GM23338 (cell line): ENCODE measurements around the gene BIRC7. TPM values are rescaled to one million over a fixed set of nuclear protein-coding genes. Genes with fewer than 3 reads are reported as not detected.

Experiments used
- ATAC-seq: fragments of 200-7000 bp; cut with Tn5 transposase; 3 replicates; pipeline ENCODE4 v1.9.1; 2020
- DNase-seq: peaks from one replicate; pipeline ENCODE4 v3.0.0-alpha.2; 2015; ENCODE audit warnings: low spot score
- H2AFZ ChIP-seq: fragments of 200-600 bp; sonication (generic); 2 replicates; pipeline ENCODE4 v1.8.0; 2016; ENCODE audit warnings: antibody characterized with exemption, mild to moderate bottlenecking, moderate library complexity
- H3F3A ChIP-seq: fragments of 200-600 bp; sonication (generic); replicated peaks from 2 replicates; pipeline ENCODE4 v1.8.0; 2017; ENCODE audit warnings: antibody characterized with exemption, mixed run types, low read depth
- H3K27ac ChIP-seq: fragments of 200-600 bp; sonication (generic); 2 replicates; pipeline ENCODE4 v1.6.1; 2016; ENCODE audit warnings: low read depth
- H3K27me3 ChIP-seq: fragments of 200-600 bp; sonication (generic); 2 replicates; pipeline ENCODE4 v1.8.0; 2016; ENCODE audit warnings: mild to moderate bottlenecking, mixed run types, moderate library complexity; ENCODE audit not compliant: insufficient read depth
- H3K36me3 ChIP-seq: fragments of 200-600 bp; sonication (generic); 2 replicates; pipeline ENCODE4 v1.8.0; 2016; ENCODE audit warnings: mild to moderate bottlenecking; ENCODE audit not compliant: insufficient read depth
- H3K4me1 ChIP-seq: fragments of 200-600 bp; sonication (generic); 2 replicates; pipeline ENCODE4 v1.8.0; 2016; ENCODE audit warnings: mild to moderate bottlenecking, moderate library complexity; ENCODE audit not compliant: insufficient read depth
- H3K4me2 ChIP-seq: fragments of 200-600 bp; sonication (generic); 2 replicates; pipeline ENCODE4 v1.7.1; 2017; ENCODE audit warnings: mixed run types
- H3K4me3 ChIP-seq: fragments of 200-600 bp; sonication (generic); 2 replicates; pipeline ENCODE4 v1.6.1; 2016; ENCODE audit warnings: mixed run types
- H3K79me2 ChIP-seq: fragments of 200-600 bp; sonication (generic); replicated peaks from 2 replicates; pipeline ENCODE4 v1.8.0; 2017; ENCODE audit warnings: mild to moderate bottlenecking; ENCODE audit not compliant: insufficient read depth
- H3K9me2 ChIP-seq: fragments of 200-600 bp; sonication (generic); 2 replicates; pipeline ENCODE4 v1.8.0; 2017; ENCODE audit not compliant: insufficient read depth
- H4K20me1 ChIP-seq: fragments of 200-600 bp; sonication (generic); replicated peaks from 2 replicates; pipeline ENCODE4 v1.8.0; 2017; ENCODE audit warnings: mild to moderate bottlenecking; ENCODE audit not compliant: insufficient read depth
- H3K27ac Mint-ChIP-seq: 2 replicates; pipeline ENCODE4 v1.8.0; 2020; ENCODE audit warnings: inconsistent platforms, mild to moderate bottlenecking, moderate library complexity, mixed read lengths
- H3K27me3 Mint-ChIP-seq: 3 replicates; pipeline ENCODE4 v1.8.0; 2022; ENCODE audit warnings: low read depth, mild to moderate bottlenecking, moderate library complexity, mixed read lengths, inconsistent platforms; ENCODE audit not compliant: insufficient read depth, poor library complexity
- H3K36me3 Mint-ChIP-seq: 3 replicates; pipeline ENCODE4 v1.8.0; 2021; ENCODE audit warnings: low read depth, mild to moderate bottlenecking, inconsistent platforms, moderate library complexity, mixed read lengths
- H3K4me1 Mint-ChIP-seq: 3 replicates; pipeline ENCODE4 v1.8.0; 2020; ENCODE audit warnings: mild to moderate bottlenecking, inconsistent platforms, mixed read lengths
- H3K4me3 Mint-ChIP-seq: 3 replicates; pipeline ENCODE4 v1.8.0; 2021; ENCODE audit warnings: moderate library complexity, mild to moderate bottlenecking, inconsistent platforms, mixed read lengths
- H3K9me3 Mint-ChIP-seq: 3 replicates; pipeline ENCODE4 v1.8.0; 2020; ENCODE audit warnings: moderate library complexity, mild to moderate bottlenecking, inconsistent platforms, mixed read lengths
- CREB1 ChIP-seq: fragments of 250-450 bp; sonication (Bioruptor Pico); IDR thresholded peaks from 2 replicates; pipeline ENCODE4 v1.5.0; 2020; ENCODE audit warnings: low read depth, mild to moderate bottlenecking, moderate library complexity
- EZH2 ChIP-seq: fragments of 200-600 bp; sonication (generic); IDR thresholded peaks from one replicate; pipeline ENCODE4 v1.8.0; 2017; ENCODE audit warnings: antibody characterized with exemption, mild to moderate bottlenecking, low read depth; ENCODE audit not compliant: unreplicated experiment
- EZH2phosphoT487 ChIP-seq: fragments of 200-600 bp; sonication (generic); IDR thresholded peaks from one replicate; pipeline ENCODE4 v1.8.1; 2018; ENCODE audit warnings: antibody characterized with exemption; ENCODE audit not compliant: unreplicated experiment
- NANOG ChIP-seq: IDR thresholded peaks from 2 replicates; pipeline ENCODE4 v1.6.1; 2016; ENCODE audit warnings: antibody characterized with exemption, borderline replicate concordance
- POLR2AphosphoS5 ChIP-seq: IDR thresholded peaks from 2 replicates; pipeline ENCODE4 v1.6.1; 2016; ENCODE audit warnings: antibody characterized with exemption, low read depth
- STAT1 ChIP-seq: IDR thresholded peaks from one replicate; pipeline ENCODE4 v1.6.1; 2016; ENCODE audit warnings: antibody characterized with exemption; ENCODE audit not compliant: unreplicated experiment
- ZNF114 ChIP-seq: fragments of 250-450 bp; sonication (Bioruptor Pico); IDR thresholded peaks from 2 replicates; pipeline ENCODE4 v1.5.0; 2020; ENCODE audit warnings: mild to moderate bottlenecking, moderate library complexity
- ZNF331 ChIP-seq: fragments of 250-450 bp; sonication (Bioruptor Pico); IDR thresholded peaks from 2 replicates; pipeline ENCODE4 v1.5.0; 2020; ENCODE audit warnings: low read depth, mild to moderate bottlenecking, moderate library complexity
- polyA plus RNA-seq: library from polyadenylated mRNA; unstranded; fragments of >200 nt; fragmentation: Nextera tagmentation; extraction: Ambion mirVana; gene quantifications from 2 replicates; pipeline ENCODE4 v1.2.1, GENCODE V29; 2016
- total RNA-seq: library from RNA; depleted of rRNA; stranded (reverse); fragments of >200 nt; shearing (Covaris generic); gene quantifications from 2 replicates; pipeline ENCODE4 v1.2.3, GENCODE V29; 2014
- TF ChIP-seq, protein P1 (sequence below), 2 experiments: fragments of 200-600 bp in 1 of 2; sonication (generic) in 1 of 2; conservative IDR thresholded peaks; 2 replicates each; pipeline versions ENCODE4 v1.5.1 to v1.6.1; 2016 to 2017; ENCODE audit warnings: antibody characterized with exemption in 2 of 2, low read depth in 2 of 2, mild to moderate bottlenecking in 2 of 2, moderate library complexity in 1 of 2
- TF ChIP-seq, protein P2 (sequence below): IDR thresholded peaks from one replicate; pipeline ENCODE4 v1.6.1; 2018; ENCODE audit warnings: antibody characterized with exemption; ENCODE audit not compliant: unreplicated experiment
- TF ChIP-seq, protein P3 (sequence below): IDR thresholded peaks from 2 replicates; pipeline ENCODE4 v1.6.1; 2016; ENCODE audit warnings: antibody characterized with exemption

The BIRC7 gene
- total and polyA plus RNA-seq, 2 experiments from 2014 or later, result 0.16 to 0.24 TPM

DNA sequence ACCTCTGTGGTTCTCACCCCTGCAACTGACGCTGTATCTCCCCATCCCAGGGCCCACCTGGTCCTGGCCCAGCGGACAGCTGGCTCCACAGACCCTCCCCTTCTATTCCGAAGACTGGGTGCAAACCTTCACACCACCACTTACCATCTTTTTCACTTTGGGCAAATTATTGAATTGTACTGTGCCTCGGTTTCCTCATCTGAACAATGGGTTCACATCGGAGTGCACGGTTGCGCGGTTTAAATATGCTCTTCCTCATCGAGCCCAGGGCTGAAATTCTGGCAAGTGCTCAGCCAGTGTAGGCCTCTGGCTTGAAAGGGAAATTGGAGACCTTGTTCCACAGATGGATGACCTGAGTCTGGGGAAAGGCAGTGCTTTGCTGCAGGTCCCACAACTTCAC lies 34.0 kb downstream of the BIRC7 start (continued):
- TF ChIP-seq, protein P1, sequence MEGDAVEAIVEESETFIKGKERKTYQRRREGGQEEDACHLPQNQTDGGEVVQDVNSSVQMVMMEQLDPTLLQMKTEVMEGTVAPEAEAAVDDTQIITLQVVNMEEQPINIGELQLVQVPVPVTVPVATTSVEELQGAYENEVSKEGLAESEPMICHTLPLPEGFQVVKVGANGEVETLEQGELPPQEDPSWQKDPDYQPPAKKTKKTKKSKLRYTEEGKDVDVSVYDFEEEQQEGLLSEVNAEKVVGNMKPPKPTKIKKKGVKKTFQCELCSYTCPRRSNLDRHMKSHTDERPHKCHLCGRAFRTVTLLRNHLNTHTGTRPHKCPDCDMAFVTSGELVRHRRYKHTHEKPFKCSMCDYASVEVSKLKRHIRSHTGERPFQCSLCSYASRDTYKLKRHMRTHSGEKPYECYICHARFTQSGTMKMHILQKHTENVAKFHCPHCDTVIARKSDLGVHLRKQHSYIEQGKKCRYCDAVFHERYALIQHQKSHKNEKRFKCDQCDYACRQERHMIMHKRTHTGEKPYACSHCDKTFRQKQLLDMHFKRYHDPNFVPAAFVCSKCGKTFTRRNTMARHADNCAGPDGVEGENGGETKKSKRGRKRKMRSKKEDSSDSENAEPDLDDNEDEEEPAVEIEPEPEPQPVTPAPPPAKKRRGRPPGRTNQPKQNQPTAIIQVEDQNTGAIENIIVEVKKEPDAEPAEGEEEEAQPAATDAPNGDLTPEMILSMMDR (conservative IDR thresholded peaks at IDR 0.05; ENCODE audit: low read depth in 2 of 2), result no peak
- TF ChIP-seq, protein P2, sequence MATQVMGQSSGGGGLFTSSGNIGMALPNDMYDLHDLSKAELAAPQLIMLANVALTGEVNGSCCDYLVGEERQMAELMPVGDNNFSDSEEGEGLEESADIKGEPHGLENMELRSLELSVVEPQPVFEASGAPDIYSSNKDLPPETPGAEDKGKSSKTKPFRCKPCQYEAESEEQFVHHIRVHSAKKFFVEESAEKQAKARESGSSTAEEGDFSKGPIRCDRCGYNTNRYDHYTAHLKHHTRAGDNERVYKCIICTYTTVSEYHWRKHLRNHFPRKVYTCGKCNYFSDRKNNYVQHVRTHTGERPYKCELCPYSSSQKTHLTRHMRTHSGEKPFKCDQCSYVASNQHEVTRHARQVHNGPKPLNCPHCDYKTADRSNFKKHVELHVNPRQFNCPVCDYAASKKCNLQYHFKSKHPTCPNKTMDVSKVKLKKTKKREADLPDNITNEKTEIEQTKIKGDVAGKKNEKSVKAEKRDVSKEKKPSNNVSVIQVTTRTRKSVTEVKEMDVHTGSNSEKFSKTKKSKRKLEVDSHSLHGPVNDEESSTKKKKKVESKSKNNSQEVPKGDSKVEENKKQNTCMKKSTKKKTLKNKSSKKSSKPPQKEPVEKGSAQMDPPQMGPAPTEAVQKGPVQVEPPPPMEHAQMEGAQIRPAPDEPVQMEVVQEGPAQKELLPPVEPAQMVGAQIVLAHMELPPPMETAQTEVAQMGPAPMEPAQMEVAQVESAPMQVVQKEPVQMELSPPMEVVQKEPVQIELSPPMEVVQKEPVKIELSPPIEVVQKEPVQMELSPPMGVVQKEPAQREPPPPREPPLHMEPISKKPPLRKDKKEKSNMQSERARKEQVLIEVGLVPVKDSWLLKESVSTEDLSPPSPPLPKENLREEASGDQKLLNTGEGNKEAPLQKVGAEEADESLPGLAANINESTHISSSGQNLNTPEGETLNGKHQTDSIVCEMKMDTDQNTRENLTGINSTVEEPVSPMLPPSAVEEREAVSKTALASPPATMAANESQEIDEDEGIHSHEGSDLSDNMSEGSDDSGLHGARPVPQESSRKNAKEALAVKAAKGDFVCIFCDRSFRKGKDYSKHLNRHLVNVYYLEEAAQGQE, result no peak
- TF ChIP-seq EZH2phosphoT487 (no peak), NANOG (no peak), CREB1 (CRISPR knock-in tag) (no peak)

DNA sequence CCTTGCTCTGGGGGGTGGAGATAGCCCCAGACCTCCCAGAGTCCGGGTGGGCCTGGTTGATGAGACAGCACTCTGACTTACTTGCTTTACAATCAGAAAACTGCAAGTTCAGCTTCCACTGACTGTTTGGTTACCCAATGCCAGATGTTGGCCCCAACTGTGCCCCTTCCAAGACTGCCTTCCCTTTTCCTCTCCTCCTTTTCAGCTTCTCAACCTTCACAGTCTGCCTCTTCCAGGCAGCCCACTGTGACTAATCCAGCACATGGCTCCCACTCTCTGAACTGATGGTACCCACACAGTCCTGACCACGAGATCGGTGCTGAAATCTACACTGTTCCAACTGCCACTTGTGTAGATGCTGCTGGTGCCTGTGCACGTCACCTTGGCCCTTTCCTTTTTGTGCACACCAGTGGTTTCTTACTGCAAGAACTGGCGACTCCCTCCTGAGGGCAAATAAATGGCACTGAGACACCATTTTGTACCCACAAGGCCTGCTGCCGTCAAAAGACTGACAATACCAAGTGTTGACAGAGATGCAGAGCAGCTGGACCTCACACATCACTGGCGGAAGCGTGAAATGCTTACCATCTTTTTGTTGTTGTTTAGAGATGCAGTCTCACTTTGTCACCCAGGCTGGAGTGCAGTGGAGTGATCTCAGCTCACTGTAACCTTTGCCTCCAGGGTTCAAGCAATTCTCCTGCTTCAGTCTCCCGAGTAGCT lies 35.1 kb downstream of the BIRC7 start:
- H3K27ac ChIP-seq, result no peak overlapping the region
- H3K4me3 ChIP-seq, result no peak overlapping the region
- peaks cover 11% of the 10 kb centered on the region for H3K4me1 Mint-ChIP-seq
- DNase-seq, result no peak
- no peak overlapping the region for H2AFZ ChIP-seq
- H3K36me3 Mint-ChIP-seq, result no peaks in the 10 kb centered on the region; the same call in 2 of the 3 replicates
- no peaks in the 10 kb centered on the region for H3K27me3 ChIP-seq
- H3K36me3 ChIP-seq, result no peaks in the 10 kb centered on the region
- H3K4me2 ChIP-seq, result no peak overlapping the region
- H3K9me3 Mint-ChIP-seq, result no peaks in the 10 kb centered on the region
- H3K79me2 ChIP-seq, result peaks cover 30% of the 10 kb centered on the region
- no peak for ATAC-seq
- H3K4me1 ChIP-seq, result peaks cover 8% of the 10 kb centered on the region; the same call in 1 of the 2 replicates
- H3F3A ChIP-seq, result no peaks in the 10 kb centered on the region
- peaks cover 19% of the 10 kb centered on the region for H3K27me3 Mint-ChIP-seq
- H3K9me2 ChIP-seq, result no peaks in the 10 kb centered on the region
- no peak overlapping the region for H3K27ac Mint-ChIP-seq
- H3K4me3 Mint-ChIP-seq, result peak overlapping the region; percentile 74; the same call in 1 of the 3 replicates
- H4K20me1 ChIP-seq, result peaks cover 19% of the 10 kb centered on the region; the same call in 1 of the 2 replicates
- no peak for TF ChIP-seq ZNF331 (CRISPR knock-in tag)
- TF ChIP-seq NANOG, result no peak
- TF ChIP-seq, protein P3, sequence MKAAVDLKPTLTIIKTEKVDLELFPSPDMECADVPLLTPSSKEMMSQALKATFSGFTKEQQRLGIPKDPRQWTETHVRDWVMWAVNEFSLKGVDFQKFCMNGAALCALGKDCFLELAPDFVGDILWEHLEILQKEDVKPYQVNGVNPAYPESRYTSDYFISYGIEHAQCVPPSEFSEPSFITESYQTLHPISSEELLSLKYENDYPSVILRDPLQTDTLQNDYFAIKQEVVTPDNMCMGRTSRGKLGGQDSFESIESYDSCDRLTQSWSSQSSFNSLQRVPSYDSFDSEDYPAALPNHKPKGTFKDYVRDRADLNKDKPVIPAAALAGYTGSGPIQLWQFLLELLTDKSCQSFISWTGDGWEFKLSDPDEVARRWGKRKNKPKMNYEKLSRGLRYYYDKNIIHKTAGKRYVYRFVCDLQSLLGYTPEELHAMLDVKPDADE, result no peak
- TF ChIP-seq, protein P2, result no peak
- no peak for TF ChIP-seq ZNF114 (CRISPR knock-in tag)
- no peak for TF ChIP-seq EZH2phosphoT487
- TF ChIP-seq STAT1, result no peak
- TF ChIP-seq POLR2AphosphoS5, result no peak
- TF ChIP-seq EZH2, result no peak
